22Rv1 (cell line): ENCODE measurements around the gene EPM2A.
"Not testable (repeated sequence)": the region's sequence is repeated elsewhere in the genome, so short reads cannot be mapped to it uniquely, and the experiment has no call there.

Experiments used
- CTCF ChIP-seq: fragments of 450-650 bp; IDR thresholded peaks from 2 replicates; pipeline ENCODE4 v1.5.1; 2017; ENCODE audit warnings: mild to moderate bottlenecking
- ZFX ChIP-seq: fragments of 450-650 bp; IDR thresholded peaks from 2 replicates; pipeline ENCODE4 v1.6.1; 2017; ENCODE audit warnings: antibody characterized with exemption, borderline replicate concordance

GRCh38 chr6:145739685-145740084, 4.4 kb upstream of the EPM2A start:
- TF ChIP-seq CTCF, ZFX: not testable (repeated sequence)
